ENCODE results near the gene EPS8L2. TPM values are rescaled to one million over a fixed set of nuclear protein-coding genes. Genes with fewer than 3 reads are reported as not detected.

EPS8L2 gene
- total RNA-seq, 4 donors from 2014 or later = 257 to 1,130 (median 322) TPM

DNA sequence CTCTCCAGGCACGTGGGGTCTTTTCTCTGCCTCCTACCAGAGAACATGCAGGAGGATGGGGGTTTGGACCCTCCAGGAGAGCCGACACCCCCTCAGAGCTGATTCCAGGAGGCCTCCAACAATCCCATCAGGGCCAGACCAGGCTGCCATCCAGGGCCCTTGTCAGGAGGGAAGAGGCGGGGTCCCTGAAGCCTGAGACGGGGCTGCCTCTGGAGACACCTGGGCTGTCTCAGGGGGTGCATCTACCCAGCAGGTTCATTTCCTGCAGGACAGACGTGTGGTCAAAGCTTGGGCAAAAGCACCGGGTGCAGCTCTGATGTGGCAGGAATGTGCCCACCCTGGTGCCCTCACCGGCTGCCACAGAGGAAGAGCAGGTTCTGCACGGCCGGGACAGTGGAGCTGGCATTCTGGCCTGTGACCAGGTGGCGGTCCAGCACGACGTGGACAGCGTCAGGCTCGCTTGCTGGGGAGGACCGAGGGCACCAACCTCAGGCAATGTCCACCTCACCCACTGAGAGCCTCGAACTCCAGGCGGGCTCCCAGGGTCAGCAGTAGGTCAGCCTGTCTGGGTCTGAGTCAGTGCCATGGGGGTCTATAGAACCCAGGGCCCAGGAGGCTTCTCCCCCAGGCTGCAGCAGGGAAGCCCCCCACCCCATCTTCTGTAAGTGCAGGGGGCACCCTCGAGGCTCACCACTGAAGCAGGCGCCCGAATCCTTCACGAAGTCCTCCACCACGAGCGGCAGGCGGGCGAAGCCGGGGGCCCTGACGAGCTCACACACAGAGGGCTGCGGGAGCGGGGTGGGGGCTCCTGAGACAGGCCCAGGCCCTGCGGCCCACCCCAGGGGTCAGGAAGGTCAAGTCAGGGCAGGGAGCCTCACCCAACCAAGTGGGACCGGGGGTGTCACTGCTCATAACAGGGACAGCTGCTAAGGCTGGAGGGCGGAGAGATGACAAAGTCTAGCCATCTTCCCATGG is 64.9 kb downstream of the EPS8L2 start:
- Histone ChIP-seq H3K36me3 (peaks cover 0 to 16% (median 0%) of the 10 kb centered on the region in 4 donors), H3K4me3 (no peak overlapping the region), H3K4me1 (peaks cover 9 to 12% (median 10%) of the 10 kb centered on the region in 4 donors), H3K27ac (no peak overlapping the region), H3K9me3 (no peaks in the 10 kb centered on the region), H3K27me3 (no peaks in the 10 kb centered on the region)
- in situ Hi-C loops (cut with MboI; ENCODE audit: low pct_ligation_motif_present in 1 of 4, low pct_unique_long_range_greater_than_20kb in 1 of 4, low sequenced_read_pairs in 3 of 4) = no loop called here
- WGBS, 2 donors (ENCODE audit: low coverage in 1 of 2) = 95% methylated on average over 32 of the region's 32 CpGs; no CpG with 5 or more reads in 1 of the 2 donors
- intact Hi-C loops (cut with DNase I; ENCODE audit: low total_unique reads) = no loop called here
- DNase-seq = no peak
- TF ChIP-seq EP300 (IDR thresholded peaks at IDR 0.05; ENCODE audit: low read depth) = no peak
- no peak for TF ChIP-seq POLR2AphosphoS5 (IDR thresholded peaks at IDR 0.05)
- TF ChIP-seq POLR2A (IDR thresholded peaks at IDR 0.05) = no peak

DNA sequence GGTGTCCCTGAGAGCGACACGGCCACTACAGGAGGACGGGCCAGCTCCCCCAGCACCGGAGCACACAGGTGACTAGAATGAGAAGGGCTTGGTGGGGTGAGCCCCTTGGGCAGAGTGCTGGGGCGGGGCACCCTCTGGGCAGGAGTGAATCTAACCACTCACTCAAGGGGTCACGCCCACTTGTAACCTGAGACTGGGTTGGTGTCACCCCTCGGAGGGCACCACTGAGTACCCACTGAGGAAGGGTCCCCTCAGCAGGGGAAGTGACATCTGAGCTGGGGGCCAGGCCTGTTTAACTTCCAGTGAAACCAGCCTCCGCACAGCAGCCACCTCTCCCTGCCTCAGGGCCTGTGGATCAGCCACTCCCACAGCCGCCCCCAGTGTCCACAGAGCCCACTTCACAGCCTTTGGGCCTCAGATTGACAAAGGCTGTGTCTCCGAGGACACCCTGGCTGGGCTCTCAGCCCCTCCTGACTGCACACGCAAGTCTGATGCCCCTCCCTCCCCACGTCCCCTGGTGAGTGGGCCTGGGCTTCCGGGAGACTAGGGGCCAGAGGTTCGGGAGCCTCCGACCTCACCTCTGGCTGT is 65.7 kb downstream of the EPS8L2 start:
- TF ChIP-seq, protein P1, sequence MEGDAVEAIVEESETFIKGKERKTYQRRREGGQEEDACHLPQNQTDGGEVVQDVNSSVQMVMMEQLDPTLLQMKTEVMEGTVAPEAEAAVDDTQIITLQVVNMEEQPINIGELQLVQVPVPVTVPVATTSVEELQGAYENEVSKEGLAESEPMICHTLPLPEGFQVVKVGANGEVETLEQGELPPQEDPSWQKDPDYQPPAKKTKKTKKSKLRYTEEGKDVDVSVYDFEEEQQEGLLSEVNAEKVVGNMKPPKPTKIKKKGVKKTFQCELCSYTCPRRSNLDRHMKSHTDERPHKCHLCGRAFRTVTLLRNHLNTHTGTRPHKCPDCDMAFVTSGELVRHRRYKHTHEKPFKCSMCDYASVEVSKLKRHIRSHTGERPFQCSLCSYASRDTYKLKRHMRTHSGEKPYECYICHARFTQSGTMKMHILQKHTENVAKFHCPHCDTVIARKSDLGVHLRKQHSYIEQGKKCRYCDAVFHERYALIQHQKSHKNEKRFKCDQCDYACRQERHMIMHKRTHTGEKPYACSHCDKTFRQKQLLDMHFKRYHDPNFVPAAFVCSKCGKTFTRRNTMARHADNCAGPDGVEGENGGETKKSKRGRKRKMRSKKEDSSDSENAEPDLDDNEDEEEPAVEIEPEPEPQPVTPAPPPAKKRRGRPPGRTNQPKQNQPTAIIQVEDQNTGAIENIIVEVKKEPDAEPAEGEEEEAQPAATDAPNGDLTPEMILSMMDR (IDR thresholded peaks at IDR 0.05) = no peak
- TF ChIP-seq POLR2A (IDR thresholded peaks at IDR 0.05) = no peak
- TF ChIP-seq POLR2AphosphoS5 (IDR thresholded peaks at IDR 0.05) = no peak
- TF ChIP-seq EP300 (IDR thresholded peaks at IDR 0.05; ENCODE audit: low read depth) = no peak
- Histone ChIP-seq H3K27ac (no peak overlapping the region), H3K4me1 (peaks cover 15 to 20% (median 17%) of the 10 kb centered on the region in 4 donors), H3K4me3 (no peak overlapping the region), H3K27me3 (no peaks in the 10 kb centered on the region), H3K9me3 (no peaks in the 10 kb centered on the region), H3K36me3 (peaks cover 0 to 16% (median 0%) of the 10 kb centered on the region in 4 donors)
- no peak for DNase-seq
- WGBS, 2 donors (ENCODE audit: low coverage in 1 of 2) = 92% methylated on average over 15 of the region's 15 CpGs; no CpG with 5 or more reads in 1 of the 2 donors
- intact Hi-C loops (cut with DNase I; ENCODE audit: low total_unique reads) (no loop called here), in situ Hi-C loops (cut with MboI; ENCODE audit: low pct_ligation_motif_present in 1 of 4, low pct_unique_long_range_greater_than_20kb in 1 of 4, low sequenced_read_pairs in 3 of 4) (no loop called here)

- TF ChIP-seq POLR2AphosphoS5 (IDR thresholded peaks at IDR 0.05) (no peak), POLR2A (IDR thresholded peaks at IDR 0.05) (no peak), EP300 (IDR thresholded peaks at IDR 0.05; ENCODE audit: low read depth) (no peak)
- TF ChIP-seq, protein P1 (IDR thresholded peaks at IDR 0.05) = no peak
- H3K27me3 ChIP-seq = no peaks in the 10 kb centered on the region
- H3K27ac ChIP-seq = no peak overlapping the region
- intact Hi-C loops (cut with DNase I; ENCODE audit: low total_unique reads) (no loop called here), in situ Hi-C loops (cut with MboI; ENCODE audit: low pct_ligation_motif_present in 1 of 4, low pct_unique_long_range_greater_than_20kb in 1 of 4, low sequenced_read_pairs in 3 of 4) (no loop called here)
- peaks cover 15 to 22% (median 18%) of the 10 kb centered on the region in 4 donors for H3K4me1 ChIP-seq
- H3K9me3 ChIP-seq = no peaks in the 10 kb centered on the region
- WGBS, 2 donors (ENCODE audit: low coverage in 1 of 2) = 80% methylated on average over 33 of the region's 34 CpGs; no CpG with 5 or more reads in 1 of the 2 donors
- H3K36me3 ChIP-seq = peaks cover 0 to 16% (median 0%) of the 10 kb centered on the region in 4 donors
- no peak for DNase-seq
- no peak overlapping the region for H3K4me3 ChIP-seq
Measured at GRCh38 chr11:772429-773390, 66.7 kb downstream of the EPS8L2 start.

DNA sequence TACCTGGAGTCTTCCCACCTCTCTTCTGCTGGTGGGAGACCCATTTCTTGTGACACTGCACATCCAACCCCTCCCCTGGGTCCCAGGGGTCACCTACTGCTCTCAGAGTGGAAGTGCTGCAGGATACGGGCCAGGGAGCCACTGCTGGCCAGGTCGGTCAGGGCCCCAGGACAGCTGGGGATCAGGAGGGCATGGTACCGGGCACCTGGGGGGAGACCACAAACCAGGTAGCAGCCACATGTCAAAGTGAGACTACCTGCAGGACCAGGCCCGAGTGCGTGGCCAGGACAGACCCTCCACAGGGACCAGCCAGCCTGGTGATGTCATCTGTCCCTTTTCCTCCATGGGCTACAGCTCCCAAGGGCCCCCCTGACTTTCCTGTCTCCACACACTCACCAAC is 67.4 kb downstream of the EPS8L2 start:
- peaks cover 0 to 16% (median 0%) of the 10 kb centered on the region in 4 donors for H3K36me3 ChIP-seq
- intact Hi-C loops (cut with DNase I; ENCODE audit: low total_unique reads) = no loop called here
- no peak overlapping the region for H3K27ac ChIP-seq
- TF ChIP-seq POLR2AphosphoS5 (IDR thresholded peaks at IDR 0.05) (no peak), POLR2A (IDR thresholded peaks at IDR 0.05) (no peak), EP300 (IDR thresholded peaks at IDR 0.05; ENCODE audit: low read depth) (no peak)
- TF ChIP-seq, protein P1 (IDR thresholded peaks at IDR 0.05) = no peak
- no peaks in the 10 kb centered on the region for H3K9me3 ChIP-seq
- DNase-seq = no peak
- in situ Hi-C loops (cut with MboI; ENCODE audit: low pct_ligation_motif_present in 1 of 4, low pct_unique_long_range_greater_than_20kb in 1 of 4, low sequenced_read_pairs in 3 of 4) = no loop called here
- no peaks in the 10 kb centered on the region for H3K27me3 ChIP-seq
- WGBS, 2 donors (ENCODE audit: low coverage in 1 of 2) = 93% methylated on average over 3 of the region's 5 CpGs; no CpG with 5 or more reads in 1 of the 2 donors
- no peak overlapping the region for H3K4me3 ChIP-seq
- H3K4me1 ChIP-seq = peaks cover 19 to 26% (median 24%) of the 10 kb centered on the region in 4 donors
